Loucy (cell line): ENCODE results near the gene PAWR.

Experiments
- H2AFZ ChIP-seq: fragments of 200-600 bp; sonication (generic); 2 replicates; pipeline ENCODE4 v1.6.0; 2016; ENCODE audit warnings: antibody characterized with exemption, mild to moderate bottlenecking, low read length, moderate library complexity
- H3F3A ChIP-seq: fragments of 200-600 bp; 2 replicates; pipeline ENCODE4 v1.6.0; 2016; ENCODE audit warnings: antibody characterized with exemption, low read depth, mild to moderate bottlenecking
- H3K27me3 ChIP-seq: fragments of 200-600 bp; sonication (generic); 2 replicates; pipeline ENCODE4 v1.6.1; 2014; ENCODE audit warnings: low read length, mild to moderate bottlenecking; ENCODE audit not compliant: insufficient read depth, poor library complexity, severe bottlenecking
- H3K36me3 ChIP-seq: fragments of 200-600 bp; sonication (generic); 2 replicates; pipeline ENCODE4 v1.6.1; 2016; ENCODE audit warnings: low read length; ENCODE audit not compliant: insufficient read depth
- H3K4me1 ChIP-seq: fragments of 200-600 bp; sonication (generic); 2 replicates; pipeline ENCODE4 v1.5.1; 2014; ENCODE audit warnings: low read length, mild to moderate bottlenecking; ENCODE audit not compliant: insufficient read depth, poor library complexity, severe bottlenecking
- H3K4me2 ChIP-seq: fragments of 200-600 bp; sonication (generic); 2 replicates; pipeline ENCODE4 v1.6.0; 2014; ENCODE audit warnings: antibody characterized with exemption, low read length, low read depth, mild to moderate bottlenecking; ENCODE audit not compliant: poor library complexity, severe bottlenecking
- H3K4me3 ChIP-seq: fragments of 200-600 bp; sonication (generic); 2 replicates; pipeline ENCODE4 v1.5.1; 2014; ENCODE audit warnings: low read length, mild to moderate bottlenecking, mixed read lengths; ENCODE audit not compliant: poor library complexity, severe bottlenecking
- H3K79me2 ChIP-seq: fragments of 200-600 bp; sonication (generic); 2 replicates; pipeline ENCODE4 v1.6.1; 2014; ENCODE audit warnings: low read length; ENCODE audit not compliant: insufficient read depth
- H3K9ac ChIP-seq: fragments of 200-600 bp; sonication (generic); 2 replicates; pipeline ENCODE4 v1.6.0; 2014; ENCODE audit warnings: mild to moderate bottlenecking, low read depth, low read length, moderate library complexity; ENCODE audit not compliant: poor library complexity, severe bottlenecking
- H3K9me2 ChIP-seq: fragments of 200-600 bp; sonication (generic); replicated peaks from 2 replicates; pipeline ENCODE4 v1.6.1; 2016; ENCODE audit warnings: low read depth, low read length, mixed read lengths
- H3K9me3 ChIP-seq: fragments of 200-600 bp; sonication (generic); 2 replicates; pipeline ENCODE4 v1.6.1; 2014; ENCODE audit warnings: mild to moderate bottlenecking, antibody characterized with exemption, low read length, low read depth; ENCODE audit not compliant: insufficient read depth
- H4K20me1 ChIP-seq: fragments of 200-600 bp; sonication (generic); 2 replicates; pipeline ENCODE4 v1.6.0; 2014; ENCODE audit warnings: antibody characterized with exemption, low read length, mild to moderate bottlenecking; ENCODE audit not compliant: insufficient read depth, poor library complexity, severe bottlenecking
- EZH2phosphoT487 ChIP-seq: fragments of 200-600 bp; IDR thresholded peaks from 2 replicates; pipeline ENCODE4 v1.6.1; 2018; ENCODE audit warnings: antibody characterized with exemption, mild to moderate bottlenecking, moderate library complexity, borderline replicate concordance
- TF ChIP-seq, protein P1 (sequence below): fragments of 200-600 bp; sonication (generic); conservative IDR thresholded peaks from 2 replicates; pipeline ENCODE4 v1.5.1; 2014; ENCODE audit warnings: mild to moderate bottlenecking, antibody characterized with exemption, low read length

PAWR gene

DNA sequence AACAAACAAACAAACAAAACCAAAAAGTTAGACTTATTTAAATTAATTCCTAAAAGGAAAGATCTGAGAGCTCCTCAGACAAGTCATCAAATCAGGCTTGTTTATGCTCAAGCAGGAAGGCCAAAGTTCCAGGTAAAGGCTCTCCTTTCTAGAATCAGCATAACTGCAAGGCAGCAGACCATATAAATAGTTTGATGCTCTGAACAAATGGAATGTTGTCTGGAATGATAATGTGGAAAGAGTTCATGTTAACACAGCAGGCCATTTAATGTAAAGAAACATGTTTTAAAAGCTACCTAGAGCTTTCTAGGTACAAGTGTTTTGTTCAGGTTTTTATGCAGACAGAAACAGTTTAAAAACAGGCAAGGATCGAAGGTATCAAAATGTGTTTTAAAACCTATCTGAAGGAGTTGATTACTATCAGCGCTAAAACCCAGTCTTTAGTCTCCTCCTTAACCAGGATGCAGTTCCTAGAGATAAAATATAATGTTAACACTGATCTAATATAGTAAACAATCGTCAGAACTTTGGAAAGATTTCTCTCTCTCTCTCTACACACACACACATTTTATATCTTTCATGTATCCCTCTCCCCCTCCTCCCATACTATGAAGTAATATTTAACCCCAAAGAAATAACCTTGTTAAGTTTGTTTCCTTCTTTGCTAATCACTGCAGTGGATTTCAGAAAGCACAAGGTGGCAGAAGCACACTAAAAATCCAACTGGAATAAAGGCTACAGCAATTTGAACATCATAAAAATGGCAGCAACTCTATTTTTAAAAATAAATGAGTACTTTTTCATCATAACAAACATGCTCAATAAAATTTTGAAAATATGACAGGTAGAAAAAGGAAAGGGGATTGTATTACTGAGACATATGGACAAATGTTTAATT is 135.5 kb downstream of the PAWR start:
- Histone ChIP-seq H3K4me1 (no peaks in the 10 kb centered on the region), H3K4me2 (no peak overlapping the region), H4K20me1 (no peaks in the 10 kb centered on the region), H3K9me3 (no peaks in the 10 kb centered on the region), H3K9me2 (no peaks in the 10 kb centered on the region), H3K79me2 (no peaks in the 10 kb centered on the region), H3K27me3 (no peaks in the 10 kb centered on the region), H3K9ac (no peak overlapping the region), H2AFZ (no peak overlapping the region), H3K4me3 (no peak overlapping the region), H3F3A (no peaks in the 10 kb centered on the region), H3K36me3 (no peaks in the 10 kb centered on the region)
- no peak for TF ChIP-seq EZH2phosphoT487
- TF ChIP-seq, protein P1, sequence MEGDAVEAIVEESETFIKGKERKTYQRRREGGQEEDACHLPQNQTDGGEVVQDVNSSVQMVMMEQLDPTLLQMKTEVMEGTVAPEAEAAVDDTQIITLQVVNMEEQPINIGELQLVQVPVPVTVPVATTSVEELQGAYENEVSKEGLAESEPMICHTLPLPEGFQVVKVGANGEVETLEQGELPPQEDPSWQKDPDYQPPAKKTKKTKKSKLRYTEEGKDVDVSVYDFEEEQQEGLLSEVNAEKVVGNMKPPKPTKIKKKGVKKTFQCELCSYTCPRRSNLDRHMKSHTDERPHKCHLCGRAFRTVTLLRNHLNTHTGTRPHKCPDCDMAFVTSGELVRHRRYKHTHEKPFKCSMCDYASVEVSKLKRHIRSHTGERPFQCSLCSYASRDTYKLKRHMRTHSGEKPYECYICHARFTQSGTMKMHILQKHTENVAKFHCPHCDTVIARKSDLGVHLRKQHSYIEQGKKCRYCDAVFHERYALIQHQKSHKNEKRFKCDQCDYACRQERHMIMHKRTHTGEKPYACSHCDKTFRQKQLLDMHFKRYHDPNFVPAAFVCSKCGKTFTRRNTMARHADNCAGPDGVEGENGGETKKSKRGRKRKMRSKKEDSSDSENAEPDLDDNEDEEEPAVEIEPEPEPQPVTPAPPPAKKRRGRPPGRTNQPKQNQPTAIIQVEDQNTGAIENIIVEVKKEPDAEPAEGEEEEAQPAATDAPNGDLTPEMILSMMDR, result peak; percentile 66

DNA sequence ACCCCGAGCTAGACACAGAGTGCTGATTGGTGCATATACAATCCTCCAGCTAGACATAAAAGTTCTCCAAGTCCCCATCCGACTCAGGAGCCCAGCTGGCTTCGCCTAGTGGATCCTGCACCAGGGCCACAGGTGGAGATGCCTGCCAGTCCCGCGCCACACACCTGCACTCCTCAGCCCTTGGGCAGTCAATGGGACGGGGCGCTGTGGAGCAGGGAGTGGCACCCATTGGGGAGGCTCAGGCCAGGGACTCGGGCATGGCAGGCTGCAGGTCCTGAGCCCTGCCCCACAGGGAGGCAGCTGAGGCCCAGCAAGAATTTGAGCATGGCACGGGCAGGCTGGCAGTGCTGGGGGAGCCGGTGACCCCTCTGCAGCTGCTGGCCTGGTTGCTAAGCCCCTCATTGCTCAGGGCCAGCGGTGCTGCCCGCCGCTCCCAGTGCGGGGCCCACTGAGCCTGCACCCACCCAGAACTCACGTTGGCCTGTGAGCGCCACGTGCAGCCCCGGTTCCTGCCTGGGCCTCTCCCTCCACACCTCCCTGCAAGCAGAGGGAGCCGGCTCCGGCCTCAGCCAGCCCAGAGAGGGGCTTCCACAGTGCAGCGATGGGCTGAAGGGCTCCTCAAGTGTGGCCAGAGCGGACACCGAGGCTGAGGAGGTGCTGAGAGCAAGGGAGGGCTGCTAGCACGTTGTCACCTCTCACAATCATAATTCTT is 136.7 kb downstream of the PAWR start:
- Histone ChIP-seq H2AFZ (no peak overlapping the region), H3K9me3 (no peaks in the 10 kb centered on the region), H3K36me3 (no peaks in the 10 kb centered on the region), H3F3A (no peaks in the 10 kb centered on the region), H3K27me3 (no peaks in the 10 kb centered on the region), H3K9ac (no peak overlapping the region), H3K4me1 (no peaks in the 10 kb centered on the region), H4K20me1 (no peaks in the 10 kb centered on the region), H3K4me2 (no peak overlapping the region), H3K4me3 (no peak overlapping the region), H3K79me2 (no peaks in the 10 kb centered on the region), H3K9me2 (no peaks in the 10 kb centered on the region)
- TF ChIP-seq, protein P1, result no peak
- TF ChIP-seq EZH2phosphoT487, result no peak

DNA sequence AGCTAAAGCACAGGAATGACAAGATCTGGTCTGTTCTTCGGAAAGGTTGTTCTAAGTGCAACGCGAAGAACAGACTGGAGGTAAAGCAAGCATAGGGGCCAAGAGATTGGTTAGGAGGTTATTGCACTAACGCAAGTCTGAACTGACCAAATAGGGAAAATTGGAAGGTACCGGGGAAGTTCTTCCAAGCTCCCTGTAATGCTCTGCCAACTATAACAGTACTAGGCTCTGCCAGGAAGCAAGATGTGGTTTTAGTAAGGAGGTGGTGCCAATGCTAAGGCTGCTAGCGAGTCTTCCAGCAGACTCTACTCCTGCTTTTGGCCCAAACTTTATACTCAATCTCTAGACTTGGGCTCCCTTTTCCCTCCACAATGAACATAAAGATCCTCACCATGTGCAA is 138.6 kb downstream of the PAWR start:
- Histone ChIP-seq H3K36me3 (no peaks in the 10 kb centered on the region), H4K20me1 (no peaks in the 10 kb centered on the region), H2AFZ (no peak overlapping the region), H3F3A (no peaks in the 10 kb centered on the region), H3K9ac (no peak overlapping the region), H3K27me3 (no peaks in the 10 kb centered on the region), H3K4me3 (no peak overlapping the region), H3K79me2 (no peaks in the 10 kb centered on the region), H3K9me2 (no peaks in the 10 kb centered on the region), H3K9me3 (no peaks in the 10 kb centered on the region), H3K4me1 (no peaks in the 10 kb centered on the region), H3K4me2 (no peak overlapping the region)
- TF ChIP-seq, protein P1, result no peak
- no peak for TF ChIP-seq EZH2phosphoT487
